ENCODE measurements around the gene TCHP. TPM values are rescaled to one million over a fixed set of nuclear protein-coding genes. Genes with fewer than 3 reads are reported as not detected.

TCHP gene
- total and polyA plus RNA-seq, 2 of the 13 experiments (the other 11 are each of a cell fraction or from before 2014, with no cell fraction given), result 6.7 to 12.2 TPM

- TF ChIP-seq HMGXB3 (CRISPR knock-in tag; IDR thresholded peaks at IDR 0.05; ENCODE audit: borderline replicate concordance) (no peak; the same call in 1 of the 2 replicates), ZBED4 (CRISPR knock-in tag; IDR thresholded peaks at IDR 0.05; ENCODE audit: borderline replicate concordance) (peak; percentile 69), ESRRA (CRISPR knock-in tag; IDR thresholded peaks at IDR 0.05; ENCODE audit: low read depth) (peak; percentile 64; the same call in 1 of the 2 replicates), ERF (CRISPR knock-in tag; IDR thresholded peaks at IDR 0.05) (peak; percentile 59; the same call in 1 of the 2 replicates), FOSL1 (CRISPR knock-in tag; IDR thresholded peaks at IDR 0.05; ENCODE audit: borderline replicate concordance) (no peak), SNAPC5 (CRISPR knock-in tag; IDR thresholded peaks at IDR 0.05; ENCODE audit: borderline replicate concordance) (no peak), ZNF10 (CRISPR knock-in tag; IDR thresholded peaks at IDR 0.05; ENCODE audit: borderline replicate concordance, low read depth) (no peak), ZNF136 (CRISPR knock-in tag; IDR thresholded peaks at IDR 0.05; ENCODE audit: low read depth) (no peak), ZBTB3 (CRISPR knock-in tag; IDR thresholded peaks at IDR 0.05; ENCODE audit: borderline replicate concordance, low read depth) (no peak), CSRNP1 (CRISPR knock-in tag; IDR thresholded peaks at IDR 0.05) (no peak), MAX (IDR thresholded peaks at IDR 0.05) (peak; percentile 82), HES4 (CRISPR knock-in tag; IDR thresholded peaks at IDR 0.05; ENCODE audit: borderline replicate concordance) (no peak), REL (CRISPR knock-in tag; conservative IDR thresholded peaks at IDR 0.05) (no peak), ZNF597 (CRISPR knock-in tag; IDR thresholded peaks at IDR 0.05) (no peak), BRF2 (CRISPR knock-in tag; IDR thresholded peaks at IDR 0.05) (no peak)
These were observed 38.3 kb upstream of the TCHP start (continued) for GRCh38 chr12:109861689-109862314.

Measured in HepG2 (cell line).